HG03442 (cell line): ENCODE results near the gene SYNE1.
"Not testable (repeated sequence)": the region's sequence is repeated elsewhere in the genome, so short reads cannot be mapped to it uniquely, and the experiment has no call there.

Experiments
- ATAC-seq: cut with Tn5 transposase; IDR thresholded peaks from one replicate; pipeline ENCODE4 v1.9.1; 2021; ENCODE audit warnings: mild to moderate bottlenecking, moderate library complexity; ENCODE audit not compliant: unreplicated experiment

Gene SYNE1

GRCh38 chr6:152078804-152079203, 558.4 kb downstream of the SYNE1 start:
- no peak for ATAC-seq

GRCh38 chr6:152078001-152078400, 559.2 kb downstream of the SYNE1 start:
- no peak for ATAC-seq

- not testable (repeated sequence) for ATAC-seq
These were observed 560.9 kb downstream of the SYNE1 start for GRCh38 chr6:152076242-152076641.

- ATAC-seq, result no peak
These were observed 565.3 kb downstream of the SYNE1 start for GRCh38 chr6:152071843-152072242.
